C4-2B (cell line): Measurements from ENCODE around the gene COL4A1.

Source experiments
- ZFX ChIP-seq: fragments of 450-650 bp; IDR thresholded peaks from 2 replicates; pipeline ENCODE4 v1.6.1; 2017
- TF ChIP-seq, protein P1 (sequence below): fragments of 450-650 bp; conservative IDR thresholded peaks from 2 replicates; pipeline ENCODE4 v1.5.1; 2017; ENCODE audit warnings: mild to moderate bottlenecking

DNA sequence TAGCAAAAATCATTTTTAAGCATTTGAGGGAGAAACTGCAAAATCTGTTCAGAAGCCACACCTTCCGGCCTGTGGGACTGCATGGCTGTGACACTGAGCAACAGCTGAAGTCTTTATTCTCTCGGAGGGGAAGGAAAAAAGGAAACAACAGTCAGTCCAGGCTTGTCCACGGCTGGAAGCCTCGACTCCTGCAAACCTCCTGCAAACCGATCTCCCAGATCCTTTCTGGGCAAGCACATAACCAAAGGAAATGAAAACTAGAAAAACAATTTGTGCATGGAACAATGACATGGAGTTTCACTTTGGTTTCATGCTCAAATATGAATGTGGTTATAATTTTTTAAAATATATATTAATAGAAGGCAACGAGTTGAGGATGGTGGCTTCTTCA lies 1.0 kb downstream of the COL4A1 start:
- TF ChIP-seq, protein P1, sequence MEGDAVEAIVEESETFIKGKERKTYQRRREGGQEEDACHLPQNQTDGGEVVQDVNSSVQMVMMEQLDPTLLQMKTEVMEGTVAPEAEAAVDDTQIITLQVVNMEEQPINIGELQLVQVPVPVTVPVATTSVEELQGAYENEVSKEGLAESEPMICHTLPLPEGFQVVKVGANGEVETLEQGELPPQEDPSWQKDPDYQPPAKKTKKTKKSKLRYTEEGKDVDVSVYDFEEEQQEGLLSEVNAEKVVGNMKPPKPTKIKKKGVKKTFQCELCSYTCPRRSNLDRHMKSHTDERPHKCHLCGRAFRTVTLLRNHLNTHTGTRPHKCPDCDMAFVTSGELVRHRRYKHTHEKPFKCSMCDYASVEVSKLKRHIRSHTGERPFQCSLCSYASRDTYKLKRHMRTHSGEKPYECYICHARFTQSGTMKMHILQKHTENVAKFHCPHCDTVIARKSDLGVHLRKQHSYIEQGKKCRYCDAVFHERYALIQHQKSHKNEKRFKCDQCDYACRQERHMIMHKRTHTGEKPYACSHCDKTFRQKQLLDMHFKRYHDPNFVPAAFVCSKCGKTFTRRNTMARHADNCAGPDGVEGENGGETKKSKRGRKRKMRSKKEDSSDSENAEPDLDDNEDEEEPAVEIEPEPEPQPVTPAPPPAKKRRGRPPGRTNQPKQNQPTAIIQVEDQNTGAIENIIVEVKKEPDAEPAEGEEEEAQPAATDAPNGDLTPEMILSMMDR, result no peak
- no peak for TF ChIP-seq ZFX
